Dendritic cell treated with granulocyte-macrophage colony-stimulating factor and Interleukin-4, amounts not matched to agents 40 ng/mL and 50 ng/mL, for 4 days (primary cell): ENCODE measurements around the gene IDH3B.

ENCODE experiments used
- H3K27ac Mint-ChIP-seq: one replicate; pipeline ENCODE4 v1.8.0; 2022; ENCODE audit warnings: mild to moderate bottlenecking, mixed read lengths
- H3K27me3 Mint-ChIP-seq: one replicate; pipeline ENCODE4 v1.8.0; 2022; ENCODE audit warnings: mild to moderate bottlenecking, mixed read lengths
- H3K36me3 Mint-ChIP-seq: one replicate; pipeline ENCODE4 v1.8.0; 2022; ENCODE audit warnings: low read depth, mixed read lengths
- H3K4me1 Mint-ChIP-seq: one replicate; pipeline ENCODE4 v1.8.0; 2022; ENCODE audit warnings: low read depth, mixed read lengths
- H3K4me3 Mint-ChIP-seq: one replicate; pipeline ENCODE4 v1.8.0; 2022; ENCODE audit warnings: mild to moderate bottlenecking, moderate library complexity, mixed read lengths
- H3K9me3 Mint-ChIP-seq: one replicate; pipeline ENCODE4 v1.8.0; 2022; ENCODE audit warnings: mixed read lengths
- intact Hi-C: fragments of 100-400 bp; cut with micrococcal nuclease; formaldehyde crosslinking; loops from one replicate; pipeline ENCODE4 v1.15.0; 2022

The IDH3B gene

GRCh38 chr20:2663887-2664719 lies at the start of gene IDH3B:
Gene IDH3B (minus strand): TSS chr20:2664216. CDS start chr20:2664188, 28 bp downstream.
- H3K4me3 Mint-ChIP-seq = peak within 1 kb of the TSS; percentile 90
- peak within 1 kb of the TSS; percentile 94 for H3K27ac Mint-ChIP-seq
- H3K9me3 Mint-ChIP-seq = no peaks in the 10 kb centered on the region
- H3K27me3 Mint-ChIP-seq = peaks cover 14% of the 10 kb centered on the region
- intact Hi-C loops = no loop called here
- H3K36me3 Mint-ChIP-seq = peaks cover 52% of the 10 kb centered on the region
- peaks cover 27% of the 10 kb centered on the region for H3K4me1 Mint-ChIP-seq

GRCh38 chr20:2713285-2713684 lies 49.3 kb upstream of the IDH3B start:
- intact Hi-C loops = loop anchor here (5.0 kb wide), 1 partner anchor 289 kb away; no protein-coding TSS in a partner anchor
- Mint-ChIP-seq H3K9me3 (no peaks in the 10 kb centered on the region), H3K36me3 (no peaks in the 10 kb centered on the region), H3K27me3 (peaks cover 8% of the 10 kb centered on the region), H3K4me1 (no peaks in the 10 kb centered on the region), H3K4me3 (no peak overlapping the region), H3K27ac (no peak overlapping the region)

GRCh38 chr20:2709205-2709981 lies 45.4 kb upstream of the IDH3B start:
- Mint-ChIP-seq H3K4me3 (no peak overlapping the region), H3K9me3 (no peaks in the 10 kb centered on the region), H3K27me3 (peaks cover 23% of the 10 kb centered on the region), H3K4me1 (no peaks in the 10 kb centered on the region), H3K27ac (no peak overlapping the region), H3K36me3 (no peaks in the 10 kb centered on the region)
- intact Hi-C loops = no loop called here

GRCh38 chr20:2708665-2709064 lies 44.6 kb upstream of the IDH3B start:
- intact Hi-C loops = no loop called here
- Mint-ChIP-seq H3K9me3 (no peaks in the 10 kb centered on the region), H3K36me3 (no peaks in the 10 kb centered on the region), H3K27ac (no peak overlapping the region), H3K4me3 (no peak overlapping the region), H3K27me3 (peaks cover 21% of the 10 kb centered on the region), H3K4me1 (no peaks in the 10 kb centered on the region)

GRCh38 chr20:2708073-2708415 lies 44.0 kb upstream of the IDH3B start:
- Mint-ChIP-seq H3K27ac (no peak overlapping the region), H3K9me3 (no peaks in the 10 kb centered on the region), H3K36me3 (no peaks in the 10 kb centered on the region), H3K27me3 (peaks cover 21% of the 10 kb centered on the region), H3K4me3 (no peak overlapping the region), H3K4me1 (no peaks in the 10 kb centered on the region)
- intact Hi-C loops = no loop called here

GRCh38 chr20:2707353-2708072 lies 43.5 kb upstream of the IDH3B start:
- no peak overlapping the region for H3K27ac Mint-ChIP-seq
- no peaks in the 10 kb centered on the region for H3K36me3 Mint-ChIP-seq
- H3K4me3 Mint-ChIP-seq = no peak overlapping the region
- H3K4me1 Mint-ChIP-seq = no peaks in the 10 kb centered on the region
- intact Hi-C loops = no loop called here
- no peaks in the 10 kb centered on the region for H3K9me3 Mint-ChIP-seq
- H3K27me3 Mint-ChIP-seq = peaks cover 23% of the 10 kb centered on the region

- Mint-ChIP-seq H3K4me1 (no peaks in the 10 kb centered on the region), H3K36me3 (no peaks in the 10 kb centered on the region), H3K4me3 (no peak overlapping the region), H3K9me3 (no peaks in the 10 kb centered on the region), H3K27me3 (peaks cover 24% of the 10 kb centered on the region), H3K27ac (no peak overlapping the region)
- intact Hi-C loops = no loop called here
Observed at GRCh38 chr20:2706688-2707352, 42.8 kb upstream of the IDH3B start.

- peaks cover 29% of the 10 kb centered on the region for H3K27me3 Mint-ChIP-seq
- no peaks in the 10 kb centered on the region for H3K4me1 Mint-ChIP-seq
- H3K27ac Mint-ChIP-seq = no peak overlapping the region
- no peaks in the 10 kb centered on the region for H3K36me3 Mint-ChIP-seq
- no peak overlapping the region for H3K4me3 Mint-ChIP-seq
- no peaks in the 10 kb centered on the region for H3K9me3 Mint-ChIP-seq
- intact Hi-C loops = no loop called here
Observed at GRCh38 chr20:2705931-2706645, 42.1 kb upstream of the IDH3B start.

GRCh38 chr20:2703716-2704475 lies 39.9 kb upstream of the IDH3B start:
- intact Hi-C loops = no loop called here
- Mint-ChIP-seq H3K27ac (no peak overlapping the region), H3K4me3 (no peak overlapping the region), H3K4me1 (no peaks in the 10 kb centered on the region), H3K27me3 (peaks cover 33% of the 10 kb centered on the region), H3K9me3 (no peaks in the 10 kb centered on the region), H3K36me3 (no peaks in the 10 kb centered on the region)

GRCh38 chr20:2701671-2702081 lies 37.7 kb upstream of the IDH3B start:
- no peak overlapping the region for H3K4me3 Mint-ChIP-seq
- peaks cover 45% of the 10 kb centered on the region for H3K27me3 Mint-ChIP-seq
- intact Hi-C loops = no loop called here
- no peaks in the 10 kb centered on the region for H3K4me1 Mint-ChIP-seq
- no peak overlapping the region for H3K27ac Mint-ChIP-seq
- H3K36me3 Mint-ChIP-seq = no peaks in the 10 kb centered on the region
- H3K9me3 Mint-ChIP-seq = no peaks in the 10 kb centered on the region

- no peak overlapping the region for H3K27ac Mint-ChIP-seq
- intact Hi-C loops = no loop called here
- H3K4me1 Mint-ChIP-seq = no peaks in the 10 kb centered on the region
- H3K36me3 Mint-ChIP-seq = no peaks in the 10 kb centered on the region
- no peak overlapping the region for H3K4me3 Mint-ChIP-seq
- peaks cover 47% of the 10 kb centered on the region for H3K27me3 Mint-ChIP-seq
- no peaks in the 10 kb centered on the region for H3K9me3 Mint-ChIP-seq
Observed at GRCh38 chr20:2700913-2701620, 37.1 kb upstream of the IDH3B start.

- Mint-ChIP-seq H3K27me3 (peaks cover 58% of the 10 kb centered on the region), H3K4me3 (no peak overlapping the region), H3K9me3 (no peaks in the 10 kb centered on the region), H3K4me1 (no peaks in the 10 kb centered on the region), H3K27ac (no peak overlapping the region), H3K36me3 (no peaks in the 10 kb centered on the region)
- intact Hi-C loops = loop anchor here (10.0 kb wide), 1 partner anchor 165 kb away; no protein-coding TSS in a partner anchor
Observed at GRCh38 chr20:2699775-2700413, 35.9 kb upstream of the IDH3B start.
